H1 (cell line): ENCODE data around the gene TEDDM1. TPM values are rescaled to one million over a fixed set of nuclear protein-coding genes. Genes with fewer than 3 reads are reported as not detected.

ENCODE experiments used
- CTCF ChIA-PET: fragments of 300-600 bp; sonication (Branson Sonifier 250); formaldehyde crosslinking; loops from one replicate; lab custom pipeline; 2021; ENCODE audit not compliant: partially characterized antibody; lab: Charles Lee
- POLR2A ChIA-PET: fragments of 300-600 bp; sonication (Branson Sonifier 250); formaldehyde crosslinking; loops from one replicate; lab custom pipeline; 2021; ENCODE audit warnings: inconsistent platforms; ENCODE audit not compliant: partially characterized antibody; lab: Charles Lee
- DNase-seq, 2 experiments: peaks; one replicate each; pipeline versions ENCODE4 v3.0.0 to v3.0.0-alpha.2; 2010 to 2022; ENCODE audit warnings: low spot score in 2 of 2, low read depth in 1 of 2, mixed read lengths in 1 of 2
- FAIRE-seq: peaks from 2 replicates; lab custom pipeline; 2011; peaks lifted over from hg19 to GRCh38; lab: Jason Lieb, UNC
- H2AFZ ChIP-seq: 2 replicates; pipeline ENCODE4 v1.8.1; 2012; ENCODE audit warnings: low read length, inconsistent platforms
- H2AK5ac ChIP-seq: 2 replicates; pipeline ENCODE4 v1.6.1; 2013; ENCODE audit warnings: low read depth, low read length
- H2BK120ac ChIP-seq: replicated peaks from 2 replicates; pipeline ENCODE3; 2013; ENCODE audit warnings: low read depth, low read length, inconsistent platforms
- H2BK12ac ChIP-seq: 2 replicates; pipeline ENCODE4 v1.6.1; 2013; ENCODE audit warnings: low read depth, low read length
- H2BK15ac ChIP-seq: 2 replicates; pipeline ENCODE4 v1.6.1; 2013; ENCODE audit warnings: low read length
- H2BK20ac ChIP-seq: 2 replicates; pipeline ENCODE4 v1.6.1; 2013; ENCODE audit warnings: low read length
- H2BK5ac ChIP-seq: 2 replicates; pipeline ENCODE4 v1.6.1; 2013; ENCODE audit warnings: low read depth, low read length
- H3K14ac ChIP-seq: 2 replicates; pipeline ENCODE4 v1.6.1; 2013; ENCODE audit warnings: inconsistent platforms; ENCODE audit not compliant: insufficient read length
- H3K18ac ChIP-seq: 2 replicates; pipeline ENCODE4 v1.6.1; 2013; ENCODE audit warnings: low read length; ENCODE audit errors: extremely low read depth
- H3K23ac ChIP-seq: 2 replicates; pipeline ENCODE4 v1.6.1; 2013; ENCODE audit warnings: inconsistent platforms; ENCODE audit not compliant: insufficient read length
- H3K23me2 ChIP-seq: 2 replicates; pipeline ENCODE4 v1.6.1; 2013; ENCODE audit warnings: low read depth, low read length
- H3K27ac ChIP-seq: 2 replicates; pipeline ENCODE4 v1.6.1; 2011; ENCODE audit warnings: low read depth, low read length, inconsistent platforms
- H3K27me3 ChIP-seq, 4 experiments: replicated peaks in 1 of 4; 1 replicate in 1 of 4; 2 replicates in 3 of 4; pipeline versions ENCODE4 v1.6.1 to v1.8.1; 2011 to 2013; ENCODE audit warnings: low read length in 3 of 4, mild to moderate bottlenecking in 3 of 4, inconsistent platforms in 2 of 4, mixed read lengths in 2 of 4, moderate library complexity in 1 of 4; ENCODE audit not compliant: control insufficient read depth in 3 of 4, insufficient read depth in 3 of 4; ENCODE audit errors: extremely low read depth in 1 of 4
- H3K36me3 ChIP-seq, 4 experiments: 2 replicates each; pipeline versions ENCODE4 v1.6.1 to v1.8.1; 2011 to 2013; ENCODE audit warnings: mild to moderate bottlenecking in 4 of 4, low read length in 3 of 4, moderate library complexity in 2 of 4, control low read depth in 1 of 4, inconsistent platforms in 1 of 4; ENCODE audit not compliant: insufficient read depth in 4 of 4, control insufficient read depth in 2 of 4
- H3K4ac ChIP-seq: replicated peaks from 2 replicates; pipeline ENCODE3; 2013; ENCODE audit warnings: low read length, low read depth, mixed read lengths, inconsistent platforms; ENCODE audit not compliant: insufficient read length
- H3K4me1 ChIP-seq, 4 experiments: replicated peaks in 1 of 4; 1 replicate in 1 of 4; 2 replicates in 3 of 4; pipeline versions ENCODE4 v1.6.1 to v1.8.1; 2011 to 2013; ENCODE audit warnings: low read length in 3 of 4, inconsistent platforms in 2 of 4, mixed read lengths in 1 of 4; ENCODE audit not compliant: insufficient read depth in 4 of 4, control insufficient read depth in 3 of 4
- H3K4me2 ChIP-seq, 2 experiments: 2 replicates each; pipeline versions ENCODE4 v1.6.1 to v1.8.1; 2011 to 2013; ENCODE audit warnings: low read depth in 2 of 2, low read length in 2 of 2, control low read depth in 1 of 2, inconsistent platforms in 1 of 2, mild to moderate bottlenecking in 1 of 2; ENCODE audit not compliant: insufficient read depth in 1 of 2
- H3K4me3 ChIP-seq, 4 experiments: fragments of 200-600, 300-600 bp in 1 of 4; sonication (generic), shearing (Covaris generic), sonication (Bioruptor Twin) in 1 of 4; 2 replicates each; pipeline versions ENCODE4 v1.5.1 to v1.8.1; 2011 to 2016; ENCODE audit warnings: low read length in 4 of 4, low read depth in 3 of 4, control low read depth in 2 of 4, inconsistent platforms in 2 of 4, mild to moderate bottlenecking in 2 of 4, mixed read lengths in 1 of 4, moderate library complexity in 1 of 4; ENCODE audit not compliant: insufficient read depth in 2 of 4; ENCODE audit errors: extremely low read depth in 1 of 4
- H3K56ac ChIP-seq: replicated peaks from 2 replicates; pipeline ENCODE3; 2013; ENCODE audit warnings: low read depth, mild to moderate bottlenecking, mixed read lengths, low read length, inconsistent platforms; ENCODE audit not compliant: insufficient read length
- H3K79me1 ChIP-seq: 2 replicates; pipeline ENCODE4 v1.6.1; 2013; ENCODE audit warnings: low read depth, low read length, control low read depth
- H3K79me2 ChIP-seq, 2 experiments: 2 replicates each; pipeline versions ENCODE4 v1.6.1 to v1.8.1; 2012 to 2013; ENCODE audit warnings: low read length in 2 of 2, mild to moderate bottlenecking in 2 of 2, inconsistent platforms in 1 of 2; ENCODE audit not compliant: insufficient read depth in 2 of 2, control insufficient read depth in 1 of 2
- H3K9ac ChIP-seq, 4 experiments: replicated peaks in 1 of 4; 1 replicate in 1 of 4; 2 replicates in 3 of 4; pipeline versions ENCODE4 v1.6.1 to v1.8.1; 2011 to 2013; ENCODE audit warnings: low read depth in 3 of 4, low read length in 3 of 4, control low read depth in 2 of 4, mild to moderate bottlenecking in 2 of 4, moderate library complexity in 2 of 4, inconsistent platforms in 1 of 4; ENCODE audit errors: extremely low read depth in 1 of 4
- H3K9me3 ChIP-seq, 2 experiments: 2 replicates each; pipeline versions ENCODE4 v1.6.1 to v1.8.1; 2012 to 2013; ENCODE audit warnings: mild to moderate bottlenecking in 2 of 2, moderate library complexity in 2 of 2, control low read depth in 1 of 2, inconsistent platforms in 1 of 2, low read depth in 1 of 2, low read length in 1 of 2, mixed read lengths in 1 of 2; ENCODE audit not compliant: insufficient read depth in 2 of 2
- H4K20me1 ChIP-seq, 2 experiments: replicated peaks in 1 of 2; 2 replicates each; pipeline versions ENCODE3 to v1.8.1; 2011 to 2013; ENCODE audit warnings: inconsistent platforms in 2 of 2, low read length in 2 of 2, mild to moderate bottlenecking in 1 of 2; ENCODE audit not compliant: insufficient read depth in 2 of 2, control insufficient read depth in 1 of 2
- H4K5ac ChIP-seq: 2 replicates; pipeline ENCODE4 v1.6.1; 2013; ENCODE audit warnings: low read length, low read depth, mixed read lengths, inconsistent platforms; ENCODE audit not compliant: insufficient read length
- H4K8ac ChIP-seq: 2 replicates; pipeline ENCODE4 v1.8.0; 2013; ENCODE audit warnings: mild to moderate bottlenecking, moderate library complexity, low read length, inconsistent platforms; ENCODE audit not compliant: insufficient read depth; ENCODE audit errors: extremely low read depth
- H4K91ac ChIP-seq: replicated peaks from 2 replicates; pipeline ENCODE3; 2013; ENCODE audit warnings: low read length, mixed read lengths, inconsistent platforms; ENCODE audit not compliant: insufficient read length
- BACH1 ChIP-seq: IDR thresholded peaks from 2 replicates; pipeline ENCODE4 v1.6.1; 2012; ENCODE audit warnings: low read length, improper control_type of control experiment
- BCL11A ChIP-seq, 2 experiments: IDR thresholded peaks; one replicate each; pipeline ENCODE4 v1.6.1; 2011; ENCODE audit warnings: low read depth in 2 of 2, low read length in 2 of 2, mild to moderate bottlenecking in 2 of 2
- BRCA1 ChIP-seq: IDR thresholded peaks from 2 replicates; pipeline ENCODE4 v1.6.1; 2012; ENCODE audit warnings: low read depth, low read length, improper control_type of control experiment
- CHD2 ChIP-seq: IDR thresholded peaks from 2 replicates; pipeline ENCODE4 v1.6.1; 2012; ENCODE audit warnings: low read length, improper control_type of control experiment
- CREB1 ChIP-seq: IDR thresholded peaks from 2 replicates; pipeline ENCODE4 v1.6.1; 2012; ENCODE audit warnings: inconsistent platforms
- CTBP2 ChIP-seq: IDR thresholded peaks from 2 replicates; pipeline ENCODE4 v1.7.0; 2011; ENCODE audit warnings: borderline replicate concordance, mild to moderate bottlenecking, moderate library complexity, mixed read lengths, low read length; ENCODE audit not compliant: insufficient read depth, insufficient read length
- FOSL1 ChIP-seq: IDR thresholded peaks from 2 replicates; pipeline ENCODE4 v1.6.1; 2011; ENCODE audit warnings: mild to moderate bottlenecking, low read depth, low read length, moderate library complexity; ENCODE audit not compliant: insufficient read depth
- GABPA ChIP-seq: IDR thresholded peaks from 2 replicates; pipeline ENCODE4 v1.6.1; 2011; ENCODE audit warnings: mild to moderate bottlenecking, low read length, moderate library complexity, borderline replicate concordance; ENCODE audit not compliant: insufficient read depth
- KDM1A ChIP-seq: fragments of 200-600, 300-600 bp; sonication (generic); IDR thresholded peaks from 2 replicates; pipeline ENCODE4 v1.7.1; 2016; ENCODE audit warnings: mild to moderate bottlenecking, low read length, borderline replicate concordance
- PHF8 ChIP-seq: fragments of 200-600 bp; sonication (generic); conservative IDR thresholded peaks from 2 replicates; pipeline ENCODE4 v1.7.1; 2012; ENCODE audit warnings: low read depth, mild to moderate bottlenecking, inconsistent platforms, low read length, moderate library complexity
- POLR2AphosphoS5 ChIP-seq: IDR thresholded peaks from 2 replicates; pipeline ENCODE4 v1.6.1; 2011; ENCODE audit warnings: low read depth, low read length
- SP4 ChIP-seq: IDR thresholded peaks from 2 replicates; pipeline ENCODE4 v1.6.1; 2012; ENCODE audit warnings: low read length, inconsistent platforms
- SRF ChIP-seq: IDR thresholded peaks from 2 replicates; pipeline ENCODE4 v1.6.1; 2011; ENCODE audit warnings: mild to moderate bottlenecking, low read depth, low read length, moderate library complexity
- TAF7 ChIP-seq: optimal IDR thresholded peaks from 2 replicates; pipeline ENCODE3; 2011; ENCODE audit warnings: low read depth, mild to moderate bottlenecking, inconsistent platforms, low read length, moderate library complexity, borderline replicate concordance
- WGBS, 2 experiments: shearing (Covaris generic) in 1 of 2; methylation state at CpG; one replicate each; pipeline versions ENCODE4 v1.1.6 to v1.1.7; 2013 to 2015; ENCODE audit warnings: low lambda C conversion rate in 2 of 2, mixed read lengths in 2 of 2, inconsistent platforms in 1 of 2, low coverage in 1 of 2, missing lambda C conversion rate in 1 of 2; ENCODE audit not compliant: insufficient replicate concordance in 2 of 2, insufficient coverage in 1 of 2, insufficient read length in 1 of 2; ENCODE audit errors: extremely low coverage in 1 of 2, missing lambda C conversion rate in 1 of 2; 5-methylcytosine and 5-hydroxymethylcytosine counted together
- polyA plus RNA-seq, 7 experiments: library from polyadenylated mRNA; depleted of rRNA in 3 of 7; stranded (reverse) in 5 of 7; unstranded in 2 of 7; fragments of >200 nt in 5 of 7; fragments of 200-250 nt in 2 of 7; gene quantifications; 1 replicate in 5 of 7; 2 replicates in 1 of 7; 4 replicates in 1 of 7; pipeline versions ENCODE4 v1.2.1 to v1.2.3, GENCODE V29; 2011 to 2013; ENCODE audit warnings: missing spikeins in 2 of 7, mixed read lengths in 2 of 7
- total RNA-seq: library from RNA; stranded (reverse); fragmentation: NEBNext Ultra II Directional; extraction: Animal tissue kit (Norgen Biotek cat#: 25700); gene quantifications from 2 replicates; pipeline ENCODE4 v1.2.1, GENCODE V29; 2021
- TF ChIP-seq, protein P1 (sequence below): IDR thresholded peaks from 2 replicates; pipeline ENCODE4 v1.6.1; 2012; ENCODE audit warnings: inconsistent platforms

Gene TEDDM1
- total and polyA plus RNA-seq, 2 of the 8 experiments (the other 6 are each of a cell fraction or from before 2014, with no cell fraction given) = not detected

DNA sequence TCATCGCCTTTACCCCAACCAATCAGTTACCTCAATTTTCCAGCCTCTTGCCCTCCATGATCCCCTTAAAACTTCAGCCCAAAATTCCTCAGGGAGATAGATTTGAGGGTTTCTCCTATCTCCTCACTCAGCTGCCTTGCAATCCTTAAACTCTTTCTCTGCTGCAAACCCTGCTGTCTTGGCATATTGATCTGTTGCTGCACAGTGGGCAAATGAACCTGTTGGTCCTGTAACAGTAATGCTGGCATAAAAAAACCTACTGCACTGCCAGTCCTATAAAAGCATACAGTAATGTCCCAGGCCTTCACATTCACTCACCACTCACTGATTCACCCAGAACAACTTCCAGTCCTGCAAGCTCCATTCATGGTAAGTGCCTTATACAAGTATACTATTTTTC, 5.1 kb upstream of the TEDDM1 start:
- H3K4me1 ChIP-seq = peaks cover 0 to 5% (median 0%) of the 10 kb centered on the region in 4 experiments; a peak in 1 of 7 replicates
- TF ChIP-seq FOSL1 = no peak
- TF ChIP-seq POLR2AphosphoS5 = no peak
- no peak for TF ChIP-seq CHD2
- TF ChIP-seq, protein P1, sequence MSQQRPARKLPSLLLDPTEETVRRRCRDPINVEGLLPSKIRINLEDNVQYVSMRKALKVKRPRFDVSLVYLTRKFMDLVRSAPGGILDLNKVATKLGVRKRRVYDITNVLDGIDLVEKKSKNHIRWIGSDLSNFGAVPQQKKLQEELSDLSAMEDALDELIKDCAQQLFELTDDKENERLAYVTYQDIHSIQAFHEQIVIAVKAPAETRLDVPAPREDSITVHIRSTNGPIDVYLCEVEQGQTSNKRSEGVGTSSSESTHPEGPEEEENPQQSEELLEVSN = no peak
- TF ChIP-seq SP4 = no peak
- no peak for TF ChIP-seq CTBP2
- no peak for TF ChIP-seq CREB1
- no peak for TF ChIP-seq SRF
- no peak for TF ChIP-seq BACH1
- no peak for TF ChIP-seq GABPA
- TF ChIP-seq BCL11A (IDR thresholded peaks at IDR 0.05; ENCODE audit: low read depth in 2 of 2, low read length in 2 of 2) = no peak
- TF ChIP-seq BRCA1 = no peak
- no peak for TF ChIP-seq KDM1A
- no peak for TF ChIP-seq PHF8
- TF ChIP-seq TAF7 = no peak

More for the DNA sequence above, 5.1 kb upstream of the TEDDM1 start:
- no peak overlapping the region for H3K14ac ChIP-seq
- H3K23me2 ChIP-seq = no peaks in the 10 kb centered on the region
- H4K8ac ChIP-seq = no peak overlapping the region
- no peak overlapping the region for H3K27ac ChIP-seq
- H3K36me3 ChIP-seq = no peaks in the 10 kb centered on the region
- H2AK5ac ChIP-seq = no peak overlapping the region
- no peak overlapping the region for H2AFZ ChIP-seq
- H4K5ac ChIP-seq = no peak overlapping the region
- H3K4me3 ChIP-seq = no peak overlapping the region
- 100% methylated on average over 1 of the region's 1 CpG; no CpG with 5 or more reads in 1 of the 2 experiments for WGBS, 2 experiments
- H3K79me2 ChIP-seq = no peaks in the 10 kb centered on the region
- no peaks in the 10 kb centered on the region for H3K27me3 ChIP-seq
- H2BK120ac ChIP-seq = no peak overlapping the region
- H4K20me1 ChIP-seq = no peaks in the 10 kb centered on the region
- no peak overlapping the region for H3K56ac ChIP-seq
- no peak overlapping the region for H3K18ac ChIP-seq
- H2BK15ac ChIP-seq = no peak overlapping the region
- no peak overlapping the region for H4K91ac ChIP-seq
- H3K9me3 ChIP-seq = no peaks in the 10 kb centered on the region
- H2BK20ac ChIP-seq = no peak overlapping the region
- POLR2A ChIA-PET = interaction anchor here (1.0 to 1.2 kb wide), 2 partner anchors 12 kb away, joined by 3 to 4 read pairs; no protein-coding TSS in a partner anchor
- H2BK5ac ChIP-seq = no peak overlapping the region
- H3K9ac ChIP-seq = no peak overlapping the region
- no peak for FAIRE-seq
- H3K4ac ChIP-seq = no peak overlapping the region
- H3K23ac ChIP-seq = no peak overlapping the region
- DNase-seq = no peak
- no peak overlapping the region for H2BK12ac ChIP-seq
- CTCF ChIA-PET = interaction anchor here (0.6 to 4.0 kb wide), 15 partner anchors 9 to 324 kb away, joined by 3 to 17 read pairs (median 3); no protein-coding TSS in a partner anchor
- no peak overlapping the region for H3K4me2 ChIP-seq
- H3K79me1 ChIP-seq = no peaks in the 10 kb centered on the region
